Measurements from ENCODE around the gene PSG7. TPM values are rescaled to one million over a fixed set of nuclear protein-coding genes. Genes with fewer than 3 reads are reported as not detected.
"Not testable (repeated sequence)": the region's sequence is repeated elsewhere in the genome, so short reads cannot be mapped to it uniquely, and the experiment has no call there.

Gene PSG7
- total RNA-seq, 1 experiment from 2014 or later: not detected

DNA sequence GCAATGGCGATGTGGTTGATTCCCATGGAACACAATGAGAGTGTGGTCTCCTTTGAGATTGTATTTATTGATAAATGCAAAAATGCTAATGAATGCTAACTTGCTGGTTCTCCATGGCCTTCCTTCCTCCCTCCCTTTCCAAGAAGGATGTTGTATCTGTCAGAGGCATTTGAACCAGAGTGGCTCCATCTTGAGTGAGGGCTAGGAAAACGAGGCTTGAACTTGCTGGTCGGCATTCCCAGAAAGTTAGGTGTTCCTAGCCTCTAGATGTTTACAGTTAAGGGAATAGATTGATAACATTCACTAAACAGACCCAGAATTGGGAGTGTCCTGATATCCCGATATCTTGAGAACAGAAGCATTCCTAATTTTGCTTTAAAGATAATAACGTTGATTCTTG lies 34.4 kb upstream of the PSG7 start:
- H3K27ac Mint-ChIP-seq; H3K4me1 ChIP-seq (ENCODE audit: insufficient read depth, low read length): not testable (repeated sequence)
- peaks cover 85 to 92% of the 10 kb centered on the region in 2 experiments for H3K9me3 Mint-ChIP-seq

More for the DNA sequence above, 34.4 kb upstream of the PSG7 start:
- WGBS (ENCODE audit: extremely low coverage, insufficient read length, low lambda C conversion rate): no CpG with 5 or more reads among the region's 5 CpGs
- not testable (repeated sequence) for H3K14ac ChIP-seq (ENCODE audit: insufficient read depth, low read length); H3K27me3 Mint-ChIP-seq (ENCODE audit: low read depth); H2BK12ac ChIP-seq (ENCODE audit: insufficient read length, low read depth, low read length); H4K91ac ChIP-seq (ENCODE audit: insufficient read length, low read depth, low read length); H3K18ac ChIP-seq (ENCODE audit: insufficient read length, low read depth, low read length); H3K23ac ChIP-seq (ENCODE audit: insufficient read length, low read depth, low read length); H3K4ac ChIP-seq (ENCODE audit: low read depth, low read length); H2BK15ac ChIP-seq (ENCODE audit: low read depth, low read length); H3K23me2 ChIP-seq (ENCODE audit: insufficient read length, low read depth, low read length, poor library complexity, severe bottlenecking); H3K79me1 ChIP-seq (ENCODE audit: insufficient read depth, low read depth, low read length, poor library complexity, severe bottlenecking); H3K56ac ChIP-seq (ENCODE audit: insufficient read length, low read depth, low read length); H2AFZ ChIP-seq (ENCODE audit: low read length); H2BK120ac ChIP-seq (ENCODE audit: low read depth, low read length, poor library complexity, severe bottlenecking); H3K9ac ChIP-seq (ENCODE audit: extremely low read depth, insufficient read length, low read length); H4K20me1 ChIP-seq (ENCODE audit: control insufficient read depth, insufficient read depth, insufficient read length); H3K79me2 ChIP-seq (ENCODE audit: insufficient read depth, low read length); H3K27ac ChIP-seq (ENCODE audit: insufficient read length, low read depth, low read length); H3K4me3 Mint-ChIP-seq; H4K5ac ChIP-seq (ENCODE audit: insufficient read length, low read depth, low read length); H4K8ac ChIP-seq (replicated peaks; ENCODE audit: insufficient read length, low read depth, low read length); H3T11ph ChIP-seq (ENCODE audit: low read length); H2AK5ac ChIP-seq (ENCODE audit: insufficient read length, low read length); H3K27me3 ChIP-seq (ENCODE audit: insufficient read depth, low read length); H3K4me2 ChIP-seq (ENCODE audit: insufficient read depth, insufficient read length, low read length); H2BK5ac ChIP-seq (ENCODE audit: insufficient read length, low read length); H3K4me1 Mint-ChIP-seq; DNase-seq; H2BK20ac ChIP-seq (ENCODE audit: low read depth, low read length, poor library complexity, severe bottlenecking)
- H3K9me3 ChIP-seq (ENCODE audit: control insufficient read depth, low read depth, low read length): peaks cover 66% of the 10 kb centered on the region
- peaks cover 0 to 11% (median 10%) of the 10 kb centered on the region in 3 experiments; a peak in 5 of 7 replicates for H3K36me3 Mint-ChIP-seq (ENCODE audit: insufficient read depth in 1 of 3, low read depth in 3 of 3)

Measured in H9 (cell line).